Panc1 (cell line): ENCODE measurements around the gene PPM1F. TPM values are rescaled to one million over a fixed set of nuclear protein-coding genes. Genes with fewer than 3 reads are reported as not detected.

ENCODE experiments used
- ATAC-seq: fragments of 200-7000 bp; cut with Tn5 transposase; 2 replicates; pipeline ENCODE4 v1.9.1; 2020; ENCODE audit warnings: mild to moderate bottlenecking, moderate library complexity
- BruUV-seq: library from RNA; stranded (reverse); fragments of 400-500 nt; replicated peaks from 2 replicates; lab custom pipeline; 2021; lab: Mats Ljungman, UMichigan
- CTCF ChIA-PET: fragments of 300-600 bp; sonication (Branson Sonifier 250); formaldehyde crosslinking; loops from one replicate; lab custom pipeline; 2022; ENCODE audit warnings: antibody characterized with exemption; lab: Charles Lee
- POLR2A ChIA-PET: fragments of 300-600 bp; sonication (Branson Sonifier 250); formaldehyde crosslinking; loops from one replicate; lab custom pipeline; 2022; ENCODE audit warnings: antibody characterized with exemption; lab: Charles Lee
- DNase-seq: peaks from one replicate; pipeline ENCODE4 v3.0.0-alpha.2; 2010; ENCODE audit warnings: low read depth, low spot score
- H3K27ac ChIP-seq: 2 replicates; pipeline ENCODE4 v1.5.1; 2011; ENCODE audit warnings: mild to moderate bottlenecking, low read length, inconsistent platforms
- H3K27me3 ChIP-seq: fragments of 200-500 bp; sonication (Bioruptor generic); 2 replicates; pipeline ENCODE4 v1.6.0; 2014; ENCODE audit warnings: low read length, inconsistent platforms; ENCODE audit not compliant: control insufficient read depth, insufficient read depth
- H3K36me3 ChIP-seq: fragments of 200-500 bp; sonication (Bioruptor generic); 2 replicates; pipeline ENCODE4 v1.5.1; 2014; ENCODE audit warnings: inconsistent platforms, mild to moderate bottlenecking, low read length, moderate library complexity; ENCODE audit not compliant: control insufficient read depth, insufficient read depth
- H3K4me1 ChIP-seq: 2 replicates; pipeline ENCODE4 v1.5.1; 2011; ENCODE audit warnings: inconsistent platforms, mild to moderate bottlenecking, low read length, moderate library complexity; ENCODE audit not compliant: control insufficient read depth, insufficient read depth
- H3K4me3 ChIP-seq, 2 experiments: 2 replicates each; pipeline ENCODE4 v1.5.1; 2011 to 2012; ENCODE audit warnings: low read depth in 2 of 2, low read length in 2 of 2, mild to moderate bottlenecking in 2 of 2, inconsistent platforms in 1 of 2, moderate library complexity in 1 of 2
- H3K9me3 ChIP-seq: fragments of 200-500 bp; sonication (Bioruptor generic); 2 replicates; pipeline ENCODE4 v1.5.1; 2014; ENCODE audit warnings: low read depth, mild to moderate bottlenecking, inconsistent platforms, low read length, moderate library complexity; ENCODE audit not compliant: control insufficient read depth, insufficient read depth
- POLR2AphosphoS5 ChIP-seq: IDR thresholded peaks from 2 replicates; pipeline ENCODE4 v1.6.1; 2012; ENCODE audit warnings: mild to moderate bottlenecking, low read depth, low read length, moderate library complexity
- SIN3A ChIP-seq: IDR thresholded peaks from 2 replicates; pipeline ENCODE4 v1.6.1; 2012; ENCODE audit warnings: low read depth, mild to moderate bottlenecking, low read length, moderate library complexity, borderline replicate concordance; ENCODE audit not compliant: insufficient read depth
- TCF7L2 ChIP-seq: IDR thresholded peaks from 2 replicates; pipeline ENCODE4 v1.6.1; 2011; ENCODE audit warnings: mild to moderate bottlenecking, low read depth, low read length, inconsistent platforms
- in situ Hi-C: cut with HindIII; loops from 2 replicates; pipeline ENCODE4 v1.10.0; 2016; ENCODE audit warnings: low sequenced_read_pairs, low pct_unique_long_range_greater_than_20kb
- intact Hi-C: fragments of 100-400 bp; cut with micrococcal nuclease; formaldehyde crosslinking; loops from one replicate; pipeline ENCODE4 v1.10.0; 2022; ENCODE audit not compliant: unreplicated experiment
- total RNA-seq: library from RNA; stranded (reverse); gene quantifications from one replicate; pipeline ENCODE4 v1.2.1, GENCODE V29; 2021; ENCODE audit not compliant: unreplicated experiment
- TF ChIP-seq, protein P1 (sequence below), 2 experiments: IDR thresholded peaks; 2 replicates each; pipeline ENCODE4 v1.6.1; 2011 to 2012; ENCODE audit warnings: low read depth in 2 of 2, control low read depth in 1 of 2, low read length in 1 of 2, mild to moderate bottlenecking in 1 of 2, moderate library complexity in 1 of 2; ENCODE audit not compliant: insufficient read depth in 1 of 2
- TF ChIP-seq, protein P2 (sequence below): fragments of 450-650 bp; IDR thresholded peaks from 2 replicates; pipeline ENCODE4 v1.5.1; 2017; ENCODE audit warnings: mild to moderate bottlenecking

PPM1F gene
- total RNA-seq, 1 experiment from 2014 or later: 28.9 TPM

DNA sequence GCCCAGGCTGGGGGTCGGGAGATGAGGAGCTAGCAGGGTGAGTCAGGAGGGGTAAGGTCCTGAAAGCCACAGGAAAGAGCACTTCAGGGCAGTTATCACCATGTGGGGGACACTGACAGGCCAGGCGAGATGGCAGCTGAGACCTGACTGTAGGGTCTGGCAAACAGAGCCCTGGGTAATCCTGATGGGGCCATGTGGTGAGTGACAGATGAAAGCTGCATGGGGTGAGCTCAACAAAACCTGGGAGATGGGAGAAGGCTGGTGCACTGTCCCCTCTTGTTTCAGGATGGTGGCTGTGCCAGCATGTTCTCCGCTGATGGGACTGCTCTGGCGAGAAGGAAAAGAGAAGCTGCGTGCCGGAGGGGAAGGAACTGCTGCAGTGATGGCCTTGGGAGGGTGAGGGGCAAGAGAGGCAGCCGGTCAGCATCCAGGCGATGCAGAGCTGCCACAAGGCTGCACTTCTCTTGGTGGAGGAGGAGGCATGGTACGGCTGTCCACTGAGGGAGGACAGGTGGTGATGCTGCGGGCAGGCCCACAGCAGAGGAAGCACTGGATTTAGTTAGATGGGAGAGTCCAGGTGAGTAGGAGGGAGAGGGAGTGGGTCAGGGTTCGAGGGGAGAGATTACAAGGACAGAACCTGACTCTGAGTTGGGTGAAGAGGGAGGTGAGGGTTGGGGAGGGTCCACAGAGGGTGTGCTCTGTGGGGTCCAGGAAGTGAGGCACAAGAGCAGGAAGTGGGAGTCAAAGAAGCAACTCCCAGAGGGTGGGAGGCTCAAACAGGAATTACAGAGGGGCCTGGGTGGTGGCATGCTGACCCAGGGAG, 26.1 kb upstream of the PPM1F start:
- POLR2A ChIA-PET: no interaction called here
- Histone ChIP-seq H3K27ac (no peak overlapping the region), H3K4me1 (peaks cover 2% of the 10 kb centered on the region; the same call in 1 of the 2 replicates), H3K36me3 (peaks cover 6% of the 10 kb centered on the region; the same call in 1 of the 2 replicates), H3K9me3 (no peaks in the 10 kb centered on the region), H3K27me3 (no peaks in the 10 kb centered on the region), H3K4me3 (no peak overlapping the region)
- DNase-seq (no peak), ATAC-seq (no peak)
- CTCF ChIA-PET: no interaction called here
- TF ChIP-seq, protein P1, sequence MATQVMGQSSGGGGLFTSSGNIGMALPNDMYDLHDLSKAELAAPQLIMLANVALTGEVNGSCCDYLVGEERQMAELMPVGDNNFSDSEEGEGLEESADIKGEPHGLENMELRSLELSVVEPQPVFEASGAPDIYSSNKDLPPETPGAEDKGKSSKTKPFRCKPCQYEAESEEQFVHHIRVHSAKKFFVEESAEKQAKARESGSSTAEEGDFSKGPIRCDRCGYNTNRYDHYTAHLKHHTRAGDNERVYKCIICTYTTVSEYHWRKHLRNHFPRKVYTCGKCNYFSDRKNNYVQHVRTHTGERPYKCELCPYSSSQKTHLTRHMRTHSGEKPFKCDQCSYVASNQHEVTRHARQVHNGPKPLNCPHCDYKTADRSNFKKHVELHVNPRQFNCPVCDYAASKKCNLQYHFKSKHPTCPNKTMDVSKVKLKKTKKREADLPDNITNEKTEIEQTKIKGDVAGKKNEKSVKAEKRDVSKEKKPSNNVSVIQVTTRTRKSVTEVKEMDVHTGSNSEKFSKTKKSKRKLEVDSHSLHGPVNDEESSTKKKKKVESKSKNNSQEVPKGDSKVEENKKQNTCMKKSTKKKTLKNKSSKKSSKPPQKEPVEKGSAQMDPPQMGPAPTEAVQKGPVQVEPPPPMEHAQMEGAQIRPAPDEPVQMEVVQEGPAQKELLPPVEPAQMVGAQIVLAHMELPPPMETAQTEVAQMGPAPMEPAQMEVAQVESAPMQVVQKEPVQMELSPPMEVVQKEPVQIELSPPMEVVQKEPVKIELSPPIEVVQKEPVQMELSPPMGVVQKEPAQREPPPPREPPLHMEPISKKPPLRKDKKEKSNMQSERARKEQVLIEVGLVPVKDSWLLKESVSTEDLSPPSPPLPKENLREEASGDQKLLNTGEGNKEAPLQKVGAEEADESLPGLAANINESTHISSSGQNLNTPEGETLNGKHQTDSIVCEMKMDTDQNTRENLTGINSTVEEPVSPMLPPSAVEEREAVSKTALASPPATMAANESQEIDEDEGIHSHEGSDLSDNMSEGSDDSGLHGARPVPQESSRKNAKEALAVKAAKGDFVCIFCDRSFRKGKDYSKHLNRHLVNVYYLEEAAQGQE (IDR thresholded peaks at IDR 0.05; ENCODE audit: insufficient read depth in 1 of 2, low read depth in 2 of 2, low read length in 1 of 2): no peak
- TF ChIP-seq SIN3A (no peak), POLR2AphosphoS5 (no peak), TCF7L2 (no peak)
- TF ChIP-seq, protein P2, sequence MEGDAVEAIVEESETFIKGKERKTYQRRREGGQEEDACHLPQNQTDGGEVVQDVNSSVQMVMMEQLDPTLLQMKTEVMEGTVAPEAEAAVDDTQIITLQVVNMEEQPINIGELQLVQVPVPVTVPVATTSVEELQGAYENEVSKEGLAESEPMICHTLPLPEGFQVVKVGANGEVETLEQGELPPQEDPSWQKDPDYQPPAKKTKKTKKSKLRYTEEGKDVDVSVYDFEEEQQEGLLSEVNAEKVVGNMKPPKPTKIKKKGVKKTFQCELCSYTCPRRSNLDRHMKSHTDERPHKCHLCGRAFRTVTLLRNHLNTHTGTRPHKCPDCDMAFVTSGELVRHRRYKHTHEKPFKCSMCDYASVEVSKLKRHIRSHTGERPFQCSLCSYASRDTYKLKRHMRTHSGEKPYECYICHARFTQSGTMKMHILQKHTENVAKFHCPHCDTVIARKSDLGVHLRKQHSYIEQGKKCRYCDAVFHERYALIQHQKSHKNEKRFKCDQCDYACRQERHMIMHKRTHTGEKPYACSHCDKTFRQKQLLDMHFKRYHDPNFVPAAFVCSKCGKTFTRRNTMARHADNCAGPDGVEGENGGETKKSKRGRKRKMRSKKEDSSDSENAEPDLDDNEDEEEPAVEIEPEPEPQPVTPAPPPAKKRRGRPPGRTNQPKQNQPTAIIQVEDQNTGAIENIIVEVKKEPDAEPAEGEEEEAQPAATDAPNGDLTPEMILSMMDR: no peak
- no TSS peak for BruUV-seq
- intact Hi-C loops (no loop called here), in situ Hi-C loops (no loop called here)

DNA sequence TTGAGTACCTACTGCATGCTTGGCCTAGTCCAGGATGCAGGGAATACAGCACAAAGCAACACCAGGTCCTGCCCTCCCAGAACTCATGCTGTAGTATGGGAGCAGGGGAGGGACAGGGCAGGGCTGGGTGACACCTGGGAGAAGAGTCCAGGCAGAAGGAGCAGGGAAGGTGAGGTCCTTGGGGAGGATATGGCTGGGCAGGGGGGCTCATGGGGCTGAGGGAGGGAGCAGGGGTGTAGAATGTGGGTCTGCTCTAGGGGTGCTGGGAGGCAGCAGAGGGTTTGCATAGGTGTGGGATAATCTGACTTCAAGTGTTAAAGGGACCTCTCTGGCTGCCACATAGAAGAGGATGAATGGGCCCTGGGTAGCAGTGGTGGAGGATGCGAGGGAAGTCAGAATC, 25.2 kb upstream of the PPM1F start:
- Histone ChIP-seq H3K36me3 (peaks cover 6% of the 10 kb centered on the region; the same call in 1 of the 2 replicates), H3K4me3 (no peak overlapping the region), H3K27ac (no peak overlapping the region), H3K27me3 (no peaks in the 10 kb centered on the region), H3K9me3 (no peaks in the 10 kb centered on the region), H3K4me1 (peaks cover 2% of the 10 kb centered on the region; the same call in 1 of the 2 replicates)
- no peak for ATAC-seq
- intact Hi-C loops: no loop called here
- DNase-seq: no peak
- TF ChIP-seq SIN3A: no peak
- TF ChIP-seq, protein P2: no peak
- no peak for TF ChIP-seq POLR2AphosphoS5
- TF ChIP-seq TCF7L2: no peak
- in situ Hi-C loops: no loop called here
- POLR2A ChIA-PET: no interaction called here
- CTCF ChIA-PET: no interaction called here
- no TSS peak for BruUV-seq
